T-helper 9 cell (primary cell): ENCODE measurements around the gene HIGD2A.
A peak's percentile ranks its signal among the peaks of the same experiment; 100 is the strongest.
"Not testable (repeated sequence)": the region's sequence is repeated elsewhere in the genome, so short reads cannot be mapped to it uniquely, and the experiment has no call there.

Experiments
- DNase-seq: peaks from one replicate; pipeline ENCODE4 v3.0.0-alpha.2; 2020

HIGD2A gene

GRCh38 chr5:176396330-176396729 is 7.8 kb downstream of the HIGD2A start:
- DNase-seq, result no peak

DNA sequence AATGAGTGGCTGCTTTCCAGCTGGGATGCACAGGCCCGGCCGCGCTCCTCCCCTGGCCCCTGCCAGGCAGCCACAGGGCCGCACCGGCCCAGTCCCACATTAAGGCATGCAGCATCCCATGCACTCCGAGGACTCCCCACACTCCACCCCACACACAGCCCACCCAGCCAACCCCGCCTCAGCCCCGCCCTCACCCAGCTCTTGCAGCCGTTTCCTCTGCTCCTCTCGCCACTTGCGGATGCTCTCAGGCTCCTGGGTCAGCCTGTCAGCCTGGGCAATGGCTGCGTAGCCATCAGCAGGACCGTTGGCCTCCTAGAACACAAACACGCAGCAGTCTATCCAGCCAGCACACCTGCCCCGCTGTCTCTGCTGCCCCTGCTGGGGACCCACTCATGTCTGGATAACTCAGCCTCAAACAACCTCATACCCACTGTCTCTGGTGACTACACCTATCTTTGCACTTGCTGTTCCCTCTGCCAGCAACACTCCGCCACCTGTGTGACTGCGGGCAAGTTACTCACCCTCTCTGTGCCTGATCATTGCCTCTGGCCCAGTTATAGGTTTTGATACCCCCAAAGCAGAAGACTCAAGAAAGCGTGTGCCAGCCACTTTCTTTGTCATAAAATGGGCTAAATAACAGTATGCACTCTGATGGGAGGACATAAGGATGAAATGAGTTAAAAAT is 9.3 kb downstream of the HIGD2A start:
- no peak for DNase-seq

- no peak for DNase-seq
These were observed 12.0 kb downstream of the HIGD2A start for GRCh38 chr5:176400382-176401156.

GRCh38 chr5:176401281-176402205 is 13.0 kb downstream of the HIGD2A start:
- DNase-seq, result no peak

DNA sequence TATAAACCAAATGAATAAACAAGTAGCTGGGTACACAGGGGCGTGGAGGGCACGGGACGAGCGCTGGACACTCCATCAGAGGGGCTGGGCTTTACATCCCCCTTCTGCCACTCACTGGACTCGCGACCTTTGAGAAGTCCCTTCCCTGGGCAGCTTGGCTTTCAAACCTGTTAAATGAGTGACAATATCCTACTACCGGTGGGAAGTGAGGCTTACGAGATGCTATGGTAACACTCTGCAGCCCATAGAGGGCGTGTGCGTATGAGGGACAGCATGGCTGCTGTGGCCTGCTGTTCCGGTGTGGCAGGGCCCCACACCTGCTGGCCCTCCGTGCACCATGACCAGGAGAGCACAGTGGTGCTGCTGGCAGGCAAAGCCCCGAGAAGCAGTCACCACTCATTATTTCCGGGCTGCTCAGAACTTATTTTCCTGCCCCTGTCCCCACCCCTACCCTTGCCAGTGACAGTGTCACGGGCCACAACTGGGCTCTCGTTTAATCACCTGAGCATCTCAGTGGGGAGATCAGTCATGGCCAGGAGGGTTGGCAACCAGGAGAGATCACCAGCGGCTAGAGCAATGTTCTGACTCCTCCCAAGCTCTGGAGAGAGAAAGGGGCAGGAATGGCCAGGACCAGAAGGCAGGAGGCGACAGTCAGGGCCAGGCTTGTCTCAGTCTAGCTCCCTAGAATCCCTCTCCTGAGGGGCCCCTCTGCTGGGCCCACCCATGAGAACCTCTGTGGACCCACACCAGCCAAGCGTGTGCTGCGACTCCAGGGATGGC is 17.3 kb downstream of the HIGD2A start:
- DNase-seq, result no peak

- no peak for DNase-seq
These were observed 18.0 kb downstream of the HIGD2A start for GRCh38 chr5:176406436-176407052.

DNA sequence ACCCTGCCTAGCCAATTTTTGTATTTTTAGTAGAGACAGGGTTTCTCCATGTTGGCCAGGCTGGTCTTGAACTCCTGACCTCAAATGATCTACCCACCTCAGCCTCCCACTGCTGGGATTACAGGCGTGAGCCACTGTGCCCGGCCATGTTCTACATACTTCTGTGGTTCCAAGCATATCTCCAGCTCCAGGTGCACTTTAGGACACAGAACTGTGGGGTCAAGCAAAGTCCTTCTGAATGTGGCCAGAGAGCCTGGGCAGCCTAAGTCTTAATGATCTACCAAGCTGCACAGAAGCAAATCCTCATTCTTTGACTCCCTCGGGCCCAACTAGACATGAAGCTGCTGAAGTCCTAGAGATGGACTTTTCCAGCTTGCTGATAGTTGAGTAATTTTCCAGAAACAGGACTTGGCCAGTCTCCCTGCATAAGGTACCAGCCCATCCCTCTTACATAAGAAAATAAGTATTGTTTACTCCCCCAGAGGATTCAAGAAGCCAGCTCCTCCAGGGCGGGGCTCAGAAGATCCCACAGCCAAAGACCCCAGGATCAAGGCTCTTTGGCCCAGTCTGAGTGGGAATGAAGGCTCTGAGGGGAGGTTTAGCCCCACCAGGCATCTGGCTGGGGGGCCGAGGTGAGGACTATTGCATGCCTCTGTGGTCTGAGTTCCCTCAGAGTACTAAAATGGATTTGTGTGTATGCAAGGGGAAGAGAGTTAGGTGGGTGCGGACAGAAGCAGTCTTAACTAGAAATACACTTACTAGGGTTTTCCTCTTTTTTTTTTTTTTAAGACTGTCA is 19.1 kb downstream of the HIGD2A start:
- DNase-seq, result no peak

- DNase-seq, result not testable (repeated sequence)
These were observed 19.7 kb downstream of the HIGD2A start for GRCh38 chr5:176408252-176408573.

GRCh38 chr5:176408590-176408989 is 20.0 kb downstream of the HIGD2A start:
- DNase-seq, result no peak

DNA sequence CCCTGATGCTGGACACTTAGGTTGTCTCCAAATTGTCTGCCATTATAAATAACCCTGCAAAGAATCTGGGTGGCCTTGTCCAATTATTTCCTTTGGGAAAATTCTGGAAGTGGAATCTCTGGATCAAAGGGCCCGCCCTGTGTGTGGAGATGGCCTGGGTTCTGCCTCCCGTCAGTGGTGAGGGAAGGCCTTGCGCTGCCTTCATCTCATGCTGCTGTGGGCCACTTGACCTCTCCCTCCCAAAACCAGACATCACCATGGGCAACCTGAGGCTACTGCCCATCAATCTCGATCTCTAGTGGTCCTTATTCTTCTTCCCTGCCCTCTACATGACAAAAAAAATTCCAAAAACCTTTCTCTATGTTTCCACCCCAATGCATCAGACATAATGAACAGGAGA is 21.2 kb downstream of the HIGD2A start:
- no peak for DNase-seq

DNA sequence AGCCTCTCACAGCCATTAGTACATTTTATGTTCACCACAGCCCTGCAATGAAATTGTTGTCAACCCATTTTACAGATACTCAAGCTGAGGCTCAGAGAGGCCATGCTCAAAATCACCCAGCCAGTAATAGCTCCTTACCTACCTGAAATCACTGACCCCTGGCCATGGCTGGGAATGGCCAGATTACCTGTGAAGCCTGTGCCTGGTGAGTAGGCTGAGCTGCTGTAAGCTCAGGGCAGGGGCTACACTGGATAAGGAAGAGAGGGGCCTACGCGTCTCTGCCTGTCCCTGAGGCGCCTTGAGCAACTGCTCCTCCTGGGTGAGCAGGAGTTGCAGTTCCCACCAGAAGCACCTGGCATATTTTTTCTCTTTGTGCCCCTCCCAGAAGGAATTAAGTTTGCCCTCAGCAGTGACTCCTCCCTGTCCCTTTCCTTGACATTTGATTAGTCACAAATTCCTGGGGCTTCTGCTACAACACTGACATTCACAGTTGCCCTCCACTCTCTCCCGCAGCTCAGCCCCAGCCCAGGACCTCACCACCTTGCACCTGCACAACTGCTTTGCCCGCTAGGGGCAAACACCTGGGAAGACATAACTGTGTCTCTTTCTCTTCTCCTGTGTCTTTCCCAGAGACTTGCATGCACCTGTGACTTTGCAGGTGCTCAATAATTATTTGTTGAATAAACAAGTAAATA is 22.1 kb downstream of the HIGD2A start:
- DNase-seq, result no peak

GRCh38 chr5:176412517-176413254 is 24.1 kb downstream of the HIGD2A start:
- no peak for DNase-seq

- DNase-seq, result no peak
These were observed 24.7 kb downstream of the HIGD2A start for GRCh38 chr5:176413255-176413565.

GRCh38 chr5:176413709-176414191 is 25.2 kb downstream of the HIGD2A start:
- no peak for DNase-seq

- no peak for DNase-seq
These were observed 26.2 kb downstream of the HIGD2A start for GRCh38 chr5:176414704-176415103.

GRCh38 chr5:176415240-176415951 is 26.8 kb downstream of the HIGD2A start:
- no peak for DNase-seq

- DNase-seq, result peak; percentile 93
These were observed 27.7 kb downstream of the HIGD2A start, which contains the start of gene CLTB for GRCh38 chr5:176415952-176416924. CLTB (minus strand) TSS chr5:176416539; CDS start chr5:176416363, 176 bp downstream.

- DNase-seq, result no peak
These were observed 28.4 kb downstream of the HIGD2A start for GRCh38 chr5:176416965-176417364.
